ENCODE results near the gene AQP12A.

GRCh38 chr2:240720686-240721595 is 29.3 kb downstream of the AQP12A start:
- no peak for TF ChIP-seq CTCF (IDR thresholded peaks at IDR 0.05)
- TF ChIP-seq POLR2A (IDR thresholded peaks at IDR 0.05), result no peak
- TF ChIP-seq POLR2AphosphoS5 (IDR thresholded peaks at IDR 0.05), result no peak
- TF ChIP-seq EP300 (IDR thresholded peaks at IDR 0.05), result no peak

Measured in stomach (tissue), 4 donors.